HepG2 (cell line): ENCODE measurements around the gene CAPRIN2. TPM values are rescaled to one million over a fixed set of nuclear protein-coding genes. Genes with fewer than 3 reads are reported as not detected.

ENCODE experiments used
- JDP2 ChIP-seq: sonication (generic); formaldehyde crosslinking; IDR thresholded peaks from 2 replicates; pipeline ENCODE4 v1.8.1; 2022; ENCODE audit warnings: missing genetic modification reagents, borderline replicate concordance
- MEIS1 ChIP-seq: sonication (generic); formaldehyde crosslinking; IDR thresholded peaks from 2 replicates; pipeline ENCODE4 v1.9.0; 2021; ENCODE audit warnings: mild to moderate bottlenecking, missing genetic modification reagents, moderate library complexity, borderline replicate concordance
- MTF2 ChIP-seq: sonication (generic); formaldehyde crosslinking; IDR thresholded peaks from 2 replicates; pipeline ENCODE4 v1.5.0; 2020; ENCODE audit warnings: missing genetic modification reagents, borderline replicate concordance
- MXD4 ChIP-seq: IDR thresholded peaks from 2 replicates; pipeline ENCODE4 v1.6.1; 2016; ENCODE audit warnings: mild to moderate bottlenecking, missing biosample characterization, missing genetic modification reagents
- MXI1 ChIP-seq: IDR thresholded peaks from 3 replicates; pipeline ENCODE4 v1.6.1; 2012; ENCODE audit warnings: low read depth, low read length, inconsistent platforms, borderline replicate concordance
- PATZ1 ChIP-seq: sonication (generic); formaldehyde crosslinking; IDR thresholded peaks from 2 replicates; pipeline ENCODE4 v1.4.0; 2020; ENCODE audit warnings: missing genetic modification reagents
- TFAP4 ChIP-seq: sonication (generic); IDR thresholded peaks from 2 replicates; pipeline ENCODE4 v1.6.1; 2016; ENCODE audit warnings: low read depth, borderline replicate concordance
- THAP11 ChIP-seq: IDR thresholded peaks from 2 replicates; pipeline ENCODE4 v1.6.1; 2016; ENCODE audit warnings: missing biosample characterization, missing genetic modification reagents
- ZBTB7B ChIP-seq: sonication (generic); formaldehyde crosslinking; IDR thresholded peaks from 2 replicates; pipeline ENCODE4 v1.4.0; 2020; ENCODE audit warnings: missing genetic modification reagents
- ZEB1 ChIP-seq: IDR thresholded peaks from 2 replicates; pipeline ENCODE4 v1.6.1; 2012; ENCODE audit warnings: mild to moderate bottlenecking, low read depth, inconsistent platforms; ENCODE audit not compliant: insufficient replicate concordance
- ZNF329 ChIP-seq: sonication (generic); formaldehyde crosslinking; IDR thresholded peaks from 2 replicates; pipeline ENCODE4 v1.9.0; 2021; ENCODE audit warnings: low read depth, mild to moderate bottlenecking, missing genetic modification reagents
- ZNF816 ChIP-seq: sonication (generic); formaldehyde crosslinking; IDR thresholded peaks from 2 replicates; pipeline ENCODE4 v1.8.0; 2022; ENCODE audit warnings: missing genetic modification reagents, mild to moderate bottlenecking, borderline replicate concordance
- ZNF879 ChIP-seq: sonication (generic); formaldehyde crosslinking; IDR thresholded peaks from 2 replicates; pipeline ENCODE4 v1.8.1; 2023; ENCODE audit warnings: missing genetic modification reagents
- ZSCAN31 ChIP-seq: sonication (generic); formaldehyde crosslinking; IDR thresholded peaks from 2 replicates; pipeline ENCODE4 v1.5.0; 2020; ENCODE audit warnings: low read depth, mild to moderate bottlenecking, missing genetic modification reagents
- polyA plus RNA-seq, 8 experiments: library from polyadenylated mRNA; depleted of rRNA in 3 of 8; stranded (reverse) in 7 of 8; unstranded in 1 of 8; fragments of >200 nt; fragmentation: Illumina TruSeq in 4 of 8; extraction: Trizol in 4 of 8; gene quantifications; 2 replicates each; pipeline versions ENCODE4 v1.2.1 to v1.2.3, GENCODE V29; 2011 to 2016; ENCODE audit warnings: low read depth in 4 of 8, missing spikeins in 1 of 8, mixed read lengths in 1 of 8; ENCODE audit not compliant: insufficient read depth in 1 of 8
- total RNA-seq, 5 experiments: library from RNA; depleted of rRNA; stranded (reverse); fragments of >200 nt; fragmentation: Illumina TruSeq; extraction: Trizol; gene quantifications; 2 replicates each; pipeline ENCODE4 v1.2.3, GENCODE V29; 2016; ENCODE audit warnings: low read depth in 1 of 5
- TF ChIP-seq, protein P1 (sequence below): IDR thresholded peaks from 2 replicates; pipeline ENCODE4 v1.6.1; 2012; ENCODE audit warnings: inconsistent platforms

CAPRIN2 gene
- total and polyA plus RNA-seq, 2 of the 13 experiments (the other 11 are each of a cell fraction or from before 2014, with no cell fraction given), result 21.7 to 30.6 TPM

- TF ChIP-seq TFAP4 (peak; percentile 47; the same call in 1 of the 2 replicates), ZNF816 (no peak), ZEB1 (peak; percentile 29), PATZ1 (0 out of 2 replicates have a peak, but pooled peaks have one; percentile 21), MEIS1 (CRISPR knock-in tag) (0 out of 2 replicates have a peak, but pooled peaks have one; percentile 10), ZBTB7B (CRISPR knock-in tag) (no peak), ZNF329 (0 out of 2 replicates have a peak, but pooled peaks have one; percentile 1), ZSCAN31 (CRISPR knock-in tag) (no peak), ZNF879 (CRISPR knock-in tag) (peak; percentile 12; the same call in 1 of the 2 replicates), JDP2 (no peak), MXD4 (CRISPR knock-in tag) (no peak), MXI1 (0 out of 3 replicates have a peak, but pooled peaks have one; percentile 19), THAP11 (CRISPR knock-in tag) (no peak), MTF2 (CRISPR knock-in tag) (no peak)
- TF ChIP-seq, protein P1, sequence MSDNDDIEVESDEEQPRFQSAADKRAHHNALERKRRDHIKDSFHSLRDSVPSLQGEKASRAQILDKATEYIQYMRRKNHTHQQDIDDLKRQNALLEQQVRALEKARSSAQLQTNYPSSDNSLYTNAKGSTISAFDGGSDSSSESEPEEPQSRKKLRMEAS, result peak; percentile 46
Measured at GRCh38 chr12:30694412-30695198, 60.1 kb downstream of the CAPRIN2 start (continued).
